Retinal pigment epithelial cell (primary cell): ENCODE data around the gene KCNAB1.

Experiments used
- DNase-seq: peaks from one replicate; pipeline ENCODE4 v3.0.0-alpha.2; 2010; ENCODE audit warnings: low read depth
- H3K4me3 ChIP-seq: 2 replicates; pipeline ENCODE4 v1.5.1; 2011; ENCODE audit warnings: mild to moderate bottlenecking, low read length, control low read depth, moderate library complexity
- TF ChIP-seq, protein P1 (sequence below): conservative IDR thresholded peaks from 2 replicates; pipeline ENCODE4 v1.5.1; 2011; ENCODE audit warnings: low read depth, low read length, control low read depth, inconsistent platforms

KCNAB1 gene

DNA sequence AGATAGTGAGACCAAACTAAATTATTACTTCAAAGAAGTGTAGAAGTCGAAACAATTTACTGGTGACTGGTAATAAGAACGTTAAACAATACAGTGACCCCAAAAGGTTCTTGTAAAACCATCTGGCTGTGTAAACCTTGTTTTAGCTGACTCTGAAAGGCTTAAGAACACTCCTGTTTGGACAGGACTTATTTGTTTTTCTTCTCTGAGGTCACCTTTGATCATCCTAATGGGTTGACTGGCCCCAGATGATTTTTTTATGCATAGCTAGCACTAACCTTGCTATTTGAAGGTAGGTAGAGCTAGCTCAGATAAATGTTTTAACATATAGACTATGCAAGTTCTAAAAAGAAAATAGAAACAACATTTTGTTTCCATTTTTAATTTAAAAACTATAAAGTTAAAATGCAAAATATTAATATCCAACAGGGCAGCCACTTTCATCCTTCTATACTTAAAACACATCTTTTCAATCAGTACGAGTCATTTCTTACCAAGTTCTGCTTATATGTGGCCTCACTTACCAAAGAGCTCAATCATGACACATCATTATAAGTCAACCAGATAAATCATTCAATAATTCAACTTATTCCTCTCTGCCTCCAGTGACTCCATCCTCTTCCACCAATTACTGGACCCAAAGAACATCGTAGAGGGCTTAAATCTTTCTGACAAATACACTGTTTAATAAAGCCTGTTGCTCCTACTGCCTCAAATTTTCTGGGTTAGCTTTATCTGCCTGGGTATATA, 275.8 kb downstream of the KCNAB1 start:
- TF ChIP-seq, protein P1, sequence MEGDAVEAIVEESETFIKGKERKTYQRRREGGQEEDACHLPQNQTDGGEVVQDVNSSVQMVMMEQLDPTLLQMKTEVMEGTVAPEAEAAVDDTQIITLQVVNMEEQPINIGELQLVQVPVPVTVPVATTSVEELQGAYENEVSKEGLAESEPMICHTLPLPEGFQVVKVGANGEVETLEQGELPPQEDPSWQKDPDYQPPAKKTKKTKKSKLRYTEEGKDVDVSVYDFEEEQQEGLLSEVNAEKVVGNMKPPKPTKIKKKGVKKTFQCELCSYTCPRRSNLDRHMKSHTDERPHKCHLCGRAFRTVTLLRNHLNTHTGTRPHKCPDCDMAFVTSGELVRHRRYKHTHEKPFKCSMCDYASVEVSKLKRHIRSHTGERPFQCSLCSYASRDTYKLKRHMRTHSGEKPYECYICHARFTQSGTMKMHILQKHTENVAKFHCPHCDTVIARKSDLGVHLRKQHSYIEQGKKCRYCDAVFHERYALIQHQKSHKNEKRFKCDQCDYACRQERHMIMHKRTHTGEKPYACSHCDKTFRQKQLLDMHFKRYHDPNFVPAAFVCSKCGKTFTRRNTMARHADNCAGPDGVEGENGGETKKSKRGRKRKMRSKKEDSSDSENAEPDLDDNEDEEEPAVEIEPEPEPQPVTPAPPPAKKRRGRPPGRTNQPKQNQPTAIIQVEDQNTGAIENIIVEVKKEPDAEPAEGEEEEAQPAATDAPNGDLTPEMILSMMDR, result no peak
- DNase-seq, result no peak
- H3K4me3 ChIP-seq, result no peak overlapping the region

DNA sequence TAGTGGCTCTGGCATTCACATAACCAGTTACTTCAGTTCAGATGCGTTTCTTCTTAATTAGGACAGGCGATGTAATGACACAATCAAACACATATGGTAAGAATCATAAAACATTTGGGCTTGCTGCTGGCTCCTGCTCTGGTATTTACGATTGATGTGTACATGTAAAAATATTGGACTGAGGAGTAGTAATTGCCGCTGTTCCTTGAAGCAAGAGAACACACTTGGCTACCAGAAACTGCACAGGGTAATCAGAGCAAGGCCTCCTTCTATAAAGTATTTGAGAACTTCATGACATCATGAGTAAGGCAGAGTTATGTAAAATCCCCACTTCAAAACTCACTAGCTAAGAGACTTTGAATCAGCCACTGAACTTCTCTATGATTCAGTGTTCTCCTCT, 276.5 kb downstream of the KCNAB1 start:
- no peak overlapping the region for H3K4me3 ChIP-seq
- no peak for DNase-seq
- TF ChIP-seq, protein P1, result no peak

DNA sequence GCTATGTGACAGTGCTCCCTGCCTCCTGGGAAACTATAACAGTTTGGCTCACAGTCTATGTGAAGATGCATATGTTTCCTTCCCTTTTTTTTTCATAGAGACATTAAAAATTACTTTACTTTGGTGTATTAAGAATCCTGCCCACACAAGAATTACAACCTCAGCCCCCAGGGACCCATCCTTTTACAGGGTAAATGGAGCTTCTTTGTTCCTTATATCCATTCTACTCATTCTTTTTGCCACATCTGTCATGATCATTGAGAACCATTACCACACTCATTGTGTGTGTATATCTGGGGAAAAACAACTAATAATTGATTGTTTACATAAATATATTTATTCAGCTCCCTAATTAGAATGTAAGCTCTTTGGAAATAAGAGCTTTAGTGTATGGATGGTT, 277.2 kb downstream of the KCNAB1 start:
- TF ChIP-seq, protein P1, result no peak
- no peak for DNase-seq
- H3K4me3 ChIP-seq, result no peak overlapping the region

DNA sequence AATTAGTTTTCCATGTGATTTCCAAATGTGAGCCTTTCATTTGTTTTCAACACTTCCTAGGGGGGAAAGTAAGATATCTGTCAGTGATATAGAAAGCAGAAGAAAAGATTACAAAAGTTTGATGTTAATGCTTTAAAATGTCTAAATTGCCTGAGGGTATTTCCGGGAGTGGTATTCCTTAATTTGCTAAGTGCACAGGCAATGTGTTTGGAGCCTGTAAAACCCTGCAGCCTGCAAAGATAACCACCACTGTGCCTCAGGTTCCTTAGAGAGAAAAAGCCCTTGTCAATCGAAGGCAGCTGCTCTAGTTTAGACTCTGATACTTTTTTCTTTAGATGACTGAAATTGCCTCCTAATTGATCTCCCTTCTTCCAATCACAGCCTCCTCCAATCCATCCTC, 279.7 kb downstream of the KCNAB1 start:
- no peak for DNase-seq
- TF ChIP-seq, protein P1, result no peak
- H3K4me3 ChIP-seq, result no peak overlapping the region

DNA sequence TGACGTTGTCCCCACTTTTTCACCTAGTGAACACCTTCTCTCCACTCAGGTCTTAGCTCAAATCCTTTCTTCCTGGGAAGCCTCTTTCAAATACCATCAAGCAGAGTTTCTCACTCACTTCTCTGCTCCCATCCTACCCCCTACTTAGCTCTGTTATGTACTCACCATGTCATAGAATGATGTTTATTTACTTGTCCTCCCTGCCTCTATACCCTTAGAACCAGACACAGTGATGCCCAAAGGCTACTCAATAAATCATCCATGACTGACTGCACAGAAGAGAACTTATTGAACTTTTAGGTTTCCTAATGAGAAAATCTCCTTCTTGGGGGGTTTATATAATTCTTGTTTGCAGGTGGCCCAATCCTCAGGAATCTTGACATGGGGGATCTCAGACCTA, 280.4 kb downstream of the KCNAB1 start:
- TF ChIP-seq, protein P1, result no peak
- DNase-seq, result no peak
- H3K4me3 ChIP-seq, result no peak overlapping the region

DNA sequence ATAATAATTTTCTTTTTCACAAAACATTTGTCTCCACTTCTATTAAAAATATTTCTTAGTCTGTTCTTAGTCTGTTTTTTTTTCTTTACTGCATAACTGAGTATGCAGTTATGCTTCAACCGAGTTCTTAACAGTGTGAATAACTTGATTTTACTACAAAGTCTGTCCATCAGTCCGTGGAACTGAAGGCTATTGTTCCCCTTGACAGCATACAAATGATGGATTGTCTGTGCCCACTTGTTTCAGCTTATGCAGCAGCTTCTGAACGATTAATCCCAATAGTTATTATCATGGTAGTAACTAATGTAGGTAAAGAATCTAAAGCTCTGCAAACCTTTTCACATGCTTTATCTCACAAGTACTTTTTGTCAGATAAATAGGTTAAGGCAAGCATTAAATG, 283.8 kb downstream of the KCNAB1 start:
- H3K4me3 ChIP-seq, result no peak overlapping the region
- no peak for DNase-seq
- TF ChIP-seq, protein P1, result no peak

DNA sequence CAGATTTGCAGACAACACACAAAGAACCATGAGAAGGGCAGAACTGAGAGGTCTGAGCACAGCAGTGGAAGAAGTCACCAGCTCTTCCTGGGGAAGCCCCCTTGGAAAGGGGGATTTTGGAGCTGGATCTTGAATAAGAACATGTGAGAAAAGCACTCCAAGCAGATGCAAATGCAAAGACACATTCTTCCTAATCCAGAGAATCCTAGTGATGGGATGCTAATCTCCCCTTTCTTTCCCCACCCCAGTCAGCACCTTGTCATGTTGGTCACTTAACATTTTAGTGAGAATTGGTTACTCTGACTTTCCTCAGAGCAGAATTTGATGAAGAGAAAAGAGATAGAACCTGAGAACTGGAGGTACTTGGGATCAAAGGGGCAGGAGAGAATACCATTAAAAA, 286.0 kb downstream of the KCNAB1 start:
- TF ChIP-seq, protein P1, result no peak
- H3K4me3 ChIP-seq, result no peak overlapping the region
- no peak for DNase-seq
